ENCODE results near the gene CHST7.
A peak's percentile ranks its signal among the peaks of the same experiment; 100 is the strongest.

Gene CHST7

GRCh38 chrX:46597208-46597607, 23.6 kb downstream of the CHST7 start:
- intact Hi-C loops (cut with DNase I): no loop called here
- DNase-seq: no peak

GRCh38 chrX:46597771-46598170, 24.2 kb downstream of the CHST7 start:
- intact Hi-C loops (cut with DNase I): no loop called here
- peak in 2 of 42 donors; percentile 28 to 49 for DNase-seq

GRCh38 chrX:46599051-46599560, 25.5 kb downstream of the CHST7 start:
- intact Hi-C loops (cut with DNase I): no loop called here
- DNase-seq: no peak

- DNase-seq: no peak
- intact Hi-C loops (cut with DNase I): no loop called here
Observed at GRCh38 chrX:46601283-46601682, 27.7 kb downstream of the CHST7 start.

- DNase-seq: no peak
- intact Hi-C loops (cut with DNase I): no loop called here
Observed at GRCh38 chrX:46602468-46603102, 29.0 kb downstream of the CHST7 start.

GRCh38 chrX:46607916-46608315, 34.4 kb downstream of the CHST7 start:
- no peak for DNase-seq
- intact Hi-C loops (cut with DNase I): no loop called here

GRCh38 chrX:46610070-46610658, 36.6 kb downstream of the CHST7 start:
- intact Hi-C loops (cut with DNase I): no loop called here
- DNase-seq: no peak

- DNase-seq: no peak
- intact Hi-C loops (cut with DNase I): no loop called here
Observed at GRCh38 chrX:46611658-46612362, 38.2 kb downstream of the CHST7 start.

- intact Hi-C loops (cut with DNase I): no loop called here
- no peak for DNase-seq
Observed at GRCh38 chrX:46617906-46618305, 44.3 kb downstream of the CHST7 start.

- no peak for DNase-seq
- intact Hi-C loops (cut with DNase I): no loop called here
Observed at GRCh38 chrX:46618947-46619346, 45.4 kb downstream of the CHST7 start.

- DNase-seq: no peak
- intact Hi-C loops (cut with DNase I): no loop called here
Observed at GRCh38 chrX:46620505-46620904, 46.9 kb downstream of the CHST7 start.

GRCh38 chrX:46621572-46621971, 48.0 kb downstream of the CHST7 start:
- intact Hi-C loops (cut with DNase I): no loop called here
- DNase-seq: no peak

- intact Hi-C loops (cut with DNase I): no loop called here
- no peak for DNase-seq
Observed at GRCh38 chrX:46624090-46624786, 50.7 kb downstream of the CHST7 start.

GRCh38 chrX:46626566-46626965, 53.0 kb downstream of the CHST7 start:
- intact Hi-C loops (cut with DNase I): no loop called here
- no peak for DNase-seq

- intact Hi-C loops (cut with DNase I): no loop called here
- DNase-seq: no peak
Observed at GRCh38 chrX:46627062-46627461, 53.5 kb downstream of the CHST7 start.

GRCh38 chrX:46627711-46628419, 54.3 kb downstream of the CHST7 start:
- no peak for DNase-seq
- intact Hi-C loops (cut with DNase I): no loop called here

GRCh38 chrX:46628460-46629371, 55.2 kb downstream of the CHST7 start:
- intact Hi-C loops (cut with DNase I): no loop called here
- peak in 1 of 42 donors; percentile 19 for DNase-seq

- no peak for DNase-seq
- intact Hi-C loops (cut with DNase I): no loop called here
Observed at GRCh38 chrX:46630141-46630540, 56.6 kb downstream of the CHST7 start.

Measured in head of caudate nucleus (tissue), 42 donors.